ENCODE results near the gene PARP4.
"Not testable (repeated sequence)": the region's sequence is repeated elsewhere in the genome, so short reads cannot be mapped to it uniquely, and the experiment has no call there.

PARP4 gene

GRCh38 chr13:24386816-24387708 is 125.5 kb downstream of the PARP4 start:
- no peaks in the 10 kb centered on the region for H3K36me3 Mint-ChIP-seq (ENCODE audit: low read depth)
- H3K9me3 Mint-ChIP-seq = no peaks in the 10 kb centered on the region
- no peaks in the 10 kb centered on the region for H3K27me3 Mint-ChIP-seq (ENCODE audit: low read depth)
- no peaks in the 10 kb centered on the region for H3K4me1 Mint-ChIP-seq
- H3K4me3 Mint-ChIP-seq = no peak overlapping the region
- TF ChIP-seq, protein P1, sequence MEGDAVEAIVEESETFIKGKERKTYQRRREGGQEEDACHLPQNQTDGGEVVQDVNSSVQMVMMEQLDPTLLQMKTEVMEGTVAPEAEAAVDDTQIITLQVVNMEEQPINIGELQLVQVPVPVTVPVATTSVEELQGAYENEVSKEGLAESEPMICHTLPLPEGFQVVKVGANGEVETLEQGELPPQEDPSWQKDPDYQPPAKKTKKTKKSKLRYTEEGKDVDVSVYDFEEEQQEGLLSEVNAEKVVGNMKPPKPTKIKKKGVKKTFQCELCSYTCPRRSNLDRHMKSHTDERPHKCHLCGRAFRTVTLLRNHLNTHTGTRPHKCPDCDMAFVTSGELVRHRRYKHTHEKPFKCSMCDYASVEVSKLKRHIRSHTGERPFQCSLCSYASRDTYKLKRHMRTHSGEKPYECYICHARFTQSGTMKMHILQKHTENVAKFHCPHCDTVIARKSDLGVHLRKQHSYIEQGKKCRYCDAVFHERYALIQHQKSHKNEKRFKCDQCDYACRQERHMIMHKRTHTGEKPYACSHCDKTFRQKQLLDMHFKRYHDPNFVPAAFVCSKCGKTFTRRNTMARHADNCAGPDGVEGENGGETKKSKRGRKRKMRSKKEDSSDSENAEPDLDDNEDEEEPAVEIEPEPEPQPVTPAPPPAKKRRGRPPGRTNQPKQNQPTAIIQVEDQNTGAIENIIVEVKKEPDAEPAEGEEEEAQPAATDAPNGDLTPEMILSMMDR (IDR thresholded peaks at IDR 0.05; ENCODE audit: unreplicated experiment in 3 of 3) = no peak
- H3K27ac Mint-ChIP-seq = no peak overlapping the region

DNA sequence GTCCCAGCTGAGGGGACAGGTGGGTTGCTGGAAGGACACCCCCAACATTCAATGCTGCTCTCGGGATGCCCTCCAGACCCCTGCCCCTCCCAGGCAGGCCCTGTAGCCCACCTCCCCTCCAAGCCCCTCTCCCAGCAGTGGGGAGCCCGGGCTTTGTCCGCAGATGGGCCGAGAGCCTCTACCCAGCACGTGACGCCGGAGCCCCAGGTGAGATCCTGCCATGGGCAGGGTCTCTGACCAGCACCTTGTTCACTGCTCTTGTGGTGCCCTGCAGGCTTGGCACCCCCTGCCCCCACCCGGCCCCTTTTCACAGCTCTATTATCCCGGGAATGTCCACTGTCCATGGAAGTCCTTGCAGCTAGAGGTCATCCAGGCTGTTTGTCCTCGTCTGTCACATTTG is 126.7 kb downstream of the PARP4 start:
- Mint-ChIP-seq H3K9me3 (no peaks in the 10 kb centered on the region), H3K27ac (no peak overlapping the region), H3K4me1 (no peaks in the 10 kb centered on the region), H3K27me3 (ENCODE audit: low read depth) (peaks cover 3% of the 10 kb centered on the region), H3K36me3 (ENCODE audit: low read depth) (no peaks in the 10 kb centered on the region), H3K4me3 (no peak overlapping the region)
- TF ChIP-seq, protein P1 (IDR thresholded peaks at IDR 0.05; ENCODE audit: unreplicated experiment in 3 of 3) = no peak

- not testable (repeated sequence) for H3K9me3 Mint-ChIP-seq; H3K27me3 Mint-ChIP-seq (ENCODE audit: low read depth); H3K36me3 Mint-ChIP-seq (ENCODE audit: low read depth)
These were observed 127.6 kb downstream of the PARP4 start for GRCh38 chr13:24384946-24385345.

GRCh38 chr13:24384091-24384490 is 128.5 kb downstream of the PARP4 start:
- H3K4me3 Mint-ChIP-seq; H3K9me3 Mint-ChIP-seq; H3K27me3 Mint-ChIP-seq (ENCODE audit: low read depth); H3K36me3 Mint-ChIP-seq (ENCODE audit: low read depth); H3K27ac Mint-ChIP-seq; H3K4me1 Mint-ChIP-seq: not testable (repeated sequence)

More at GRCh38 chr13:24384946-24385345, 127.6 kb downstream of the PARP4 start:
- not testable (repeated sequence) for H3K4me3 Mint-ChIP-seq, H3K4me1 Mint-ChIP-seq, H3K27ac Mint-ChIP-seq

DNA sequence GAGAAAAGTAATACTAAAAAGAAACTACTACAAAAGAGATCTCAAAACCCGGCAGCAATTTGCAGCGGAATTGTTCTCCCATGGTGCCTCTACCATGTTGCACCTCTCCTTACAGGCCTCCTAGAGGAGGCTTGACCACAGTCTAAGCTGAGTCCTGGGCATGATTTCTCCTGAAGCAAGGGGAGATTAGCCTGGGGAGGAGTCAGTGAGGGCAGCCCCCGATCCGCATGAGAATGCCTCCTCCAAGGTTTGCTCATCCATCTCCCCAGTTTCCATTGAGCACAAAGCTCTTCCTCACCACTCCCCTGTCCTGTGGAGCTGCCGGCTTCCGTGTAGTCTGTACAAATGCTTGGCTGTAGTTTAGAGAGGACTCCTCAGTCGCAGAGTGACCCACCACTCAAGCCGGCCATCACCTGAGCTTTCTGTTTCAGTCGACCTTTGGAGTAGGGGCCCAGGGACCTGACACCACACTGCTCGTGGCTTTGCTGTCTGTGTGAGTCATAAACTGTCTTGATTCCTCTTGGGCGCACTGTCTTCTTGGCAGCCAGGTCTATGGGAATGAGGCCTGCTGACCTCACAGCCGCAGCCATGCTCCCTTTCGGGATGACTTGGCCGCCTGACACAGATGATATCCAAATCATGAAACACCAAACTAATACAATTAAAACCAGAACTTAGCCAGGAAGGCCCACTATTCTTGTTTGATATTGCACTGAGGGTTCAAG is 130.9 kb downstream of the PARP4 start:
- Mint-ChIP-seq H3K27me3 (ENCODE audit: low read depth) (peaks cover 3% of the 10 kb centered on the region), H3K9me3 (no peaks in the 10 kb centered on the region), H3K27ac (no peak overlapping the region), H3K4me3 (no peak overlapping the region), H3K4me1 (no peaks in the 10 kb centered on the region), H3K36me3 (ENCODE audit: low read depth) (no peaks in the 10 kb centered on the region)
- TF ChIP-seq, protein P1 (IDR thresholded peaks at IDR 0.05; ENCODE audit: unreplicated experiment in 3 of 3) = no peak

DNA sequence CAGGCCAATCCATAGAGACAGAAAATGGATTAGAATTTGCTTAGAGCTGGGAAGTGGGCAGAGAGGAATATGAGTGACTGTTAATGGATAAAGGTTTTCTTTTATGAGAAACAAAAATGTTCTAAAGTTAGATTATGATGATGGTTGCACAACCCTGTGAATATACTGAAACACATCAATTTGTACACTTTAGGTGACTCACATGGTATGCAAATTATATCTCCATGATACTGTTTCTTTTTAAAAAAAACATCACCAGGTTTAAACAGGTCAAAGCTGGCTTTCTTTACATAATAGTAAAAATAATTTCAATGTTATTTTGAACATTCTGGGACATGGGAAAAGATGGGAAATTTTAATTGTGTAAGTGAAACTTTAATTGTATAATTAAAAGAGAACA is 131.7 kb downstream of the PARP4 start:
- not testable (repeated sequence) for H3K27ac Mint-ChIP-seq; H3K36me3 Mint-ChIP-seq (ENCODE audit: low read depth); H3K27me3 Mint-ChIP-seq (ENCODE audit: low read depth); H3K9me3 Mint-ChIP-seq; H3K4me3 Mint-ChIP-seq; H3K4me1 Mint-ChIP-seq

GRCh38 chr13:24380227-24380626 is 132.4 kb downstream of the PARP4 start:
- H3K36me3 Mint-ChIP-seq (ENCODE audit: low read depth); H3K4me1 Mint-ChIP-seq; H3K9me3 Mint-ChIP-seq; H3K27ac Mint-ChIP-seq; H3K4me3 Mint-ChIP-seq; H3K27me3 Mint-ChIP-seq (ENCODE audit: low read depth): not testable (repeated sequence)

DNA sequence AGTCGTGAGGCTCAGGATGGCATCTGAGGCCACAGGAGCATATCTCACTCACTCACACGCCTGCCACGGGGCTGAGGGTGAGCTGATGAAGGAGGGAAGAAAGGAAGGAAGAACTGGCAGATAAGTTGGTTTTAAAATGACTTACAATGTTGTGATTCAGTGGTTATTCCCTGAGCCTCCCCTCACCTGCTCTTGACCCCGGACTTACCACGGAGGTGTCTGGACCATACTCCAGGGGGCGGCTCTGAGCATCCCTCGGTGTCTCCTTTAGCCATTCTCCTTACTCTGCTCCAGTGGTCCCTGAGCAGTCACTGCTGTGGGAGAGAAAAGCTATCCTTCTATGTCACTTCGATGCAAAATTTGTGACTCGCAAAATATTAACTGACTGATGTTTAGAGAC is 141.3 kb downstream of the PARP4 start:
- not testable (repeated sequence) for H3K4me1 Mint-ChIP-seq; H3K27ac Mint-ChIP-seq; H3K27me3 Mint-ChIP-seq (ENCODE audit: low read depth); H3K36me3 Mint-ChIP-seq (ENCODE audit: low read depth); H3K4me3 Mint-ChIP-seq
- peaks cover 15% of the 10 kb centered on the region for H3K9me3 Mint-ChIP-seq
